HUES6 (cell line): Measurements from ENCODE around the gene SRD5A1.
A peak's percentile ranks its signal among the peaks of the same experiment; 100 is the strongest.

Experiments used
- H3K27ac ChIP-seq: 2 replicates; pipeline ENCODE4 v1.7.0; 2013; ENCODE audit warnings: low read depth, mild to moderate bottlenecking, low read length, inconsistent platforms
- H3K27me3 ChIP-seq: 2 replicates; pipeline ENCODE4 v1.6.1; 2013; ENCODE audit warnings: low read length; ENCODE audit not compliant: control insufficient read depth, insufficient read depth
- H3K36me3 ChIP-seq: 2 replicates; pipeline ENCODE4 v1.6.1; 2013; ENCODE audit warnings: low read length; ENCODE audit not compliant: control insufficient read depth, insufficient read depth
- H3K4me1 ChIP-seq: 2 replicates; pipeline ENCODE4 v1.6.1; 2013; ENCODE audit warnings: low read length; ENCODE audit not compliant: control insufficient read depth, insufficient read depth
- H3K4me3 ChIP-seq: 2 replicates; pipeline ENCODE4 v1.5.1; 2013; ENCODE audit warnings: low read depth, low read length
- H3K9ac ChIP-seq: one replicate; pipeline ENCODE4 v1.6.1; 2013; ENCODE audit warnings: mild to moderate bottlenecking, low read length
- H3K9me3 ChIP-seq: 2 replicates; pipeline ENCODE4 v1.6.1; 2013; ENCODE audit warnings: low read depth, low read length; ENCODE audit not compliant: control insufficient read depth, insufficient read depth

SRD5A1 gene

GRCh38 chr5:6703806-6704205 is 70.6 kb downstream of the SRD5A1 start:
- Histone ChIP-seq H3K27ac (no peak overlapping the region), H3K9ac (no peak overlapping the region)

DNA sequence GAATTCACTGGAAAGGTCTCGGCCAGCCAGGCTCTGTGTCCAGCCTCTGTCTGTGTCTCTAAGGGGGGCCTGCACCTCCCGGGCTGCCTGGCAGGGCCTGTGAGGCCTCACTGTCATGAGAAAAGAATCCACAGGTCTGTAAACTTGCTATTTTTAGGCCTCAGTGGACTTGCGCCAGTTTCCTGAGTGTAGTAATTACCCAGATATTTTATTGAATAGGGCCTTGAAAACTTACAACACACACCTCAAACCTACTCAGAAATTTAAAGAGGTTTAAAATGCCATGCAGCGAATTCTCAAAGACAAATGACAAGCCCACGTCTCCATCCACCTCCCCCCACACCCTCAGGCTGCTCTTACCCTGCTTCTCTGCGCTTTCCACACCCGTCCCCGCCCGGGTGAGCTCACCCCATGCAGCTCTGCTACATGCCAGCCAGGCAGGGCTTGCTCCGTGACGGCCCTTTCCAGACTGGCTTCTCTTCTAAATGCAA is 71.2 kb downstream of the SRD5A1 start:
- Histone ChIP-seq H3K9ac (no peak overlapping the region), H3K9me3 (no peaks in the 10 kb centered on the region), H3K27me3 (no peaks in the 10 kb centered on the region), H3K4me1 (peaks cover 16% of the 10 kb centered on the region), H3K36me3 (no peaks in the 10 kb centered on the region), H3K4me3 (no peak overlapping the region), H3K27ac (no peak overlapping the region)

More at GRCh38 chr5:6703806-6704205, 70.6 kb downstream of the SRD5A1 start:
- H3K27me3 ChIP-seq: no peaks in the 10 kb centered on the region
- peaks cover 16% of the 10 kb centered on the region for H3K4me1 ChIP-seq
- no peaks in the 10 kb centered on the region for H3K9me3 ChIP-seq
- H3K4me3 ChIP-seq: no peak overlapping the region
- no peaks in the 10 kb centered on the region for H3K36me3 ChIP-seq

GRCh38 chr5:6705088-6705487 is 71.8 kb downstream of the SRD5A1 start:
- H3K4me3 ChIP-seq: no peak overlapping the region
- H3K36me3 ChIP-seq: no peaks in the 10 kb centered on the region
- H3K27me3 ChIP-seq: peaks cover under 1% of the 10 kb centered on the region; the same call in 1 of the 2 replicates
- peaks cover 13% of the 10 kb centered on the region for H3K4me1 ChIP-seq
- no peak overlapping the region for H3K9ac ChIP-seq
- H3K27ac ChIP-seq: no peak overlapping the region
- no peaks in the 10 kb centered on the region for H3K9me3 ChIP-seq

- no peaks in the 10 kb centered on the region for H3K36me3 ChIP-seq
- peaks cover 9% of the 10 kb centered on the region; the same call in 1 of the 2 replicates for H3K27me3 ChIP-seq
- no peak overlapping the region for H3K27ac ChIP-seq
- H3K9me3 ChIP-seq: no peaks in the 10 kb centered on the region
- no peak overlapping the region for H3K4me3 ChIP-seq
- peaks cover 6% of the 10 kb centered on the region for H3K4me1 ChIP-seq
- H3K9ac ChIP-seq: no peak overlapping the region
Measured at GRCh38 chr5:6705959-6706358, 72.7 kb downstream of the SRD5A1 start.

GRCh38 chr5:6707852-6708251 is 74.6 kb downstream of the SRD5A1 start:
- Histone ChIP-seq H3K27ac (no peak overlapping the region), H3K27me3 (peaks cover 16% of the 10 kb centered on the region; the same call in 1 of the 2 replicates), H3K4me3 (no peak overlapping the region), H3K36me3 (no peaks in the 10 kb centered on the region), H3K9me3 (no peaks in the 10 kb centered on the region), H3K4me1 (peaks cover 4% of the 10 kb centered on the region), H3K9ac (no peak overlapping the region)

DNA sequence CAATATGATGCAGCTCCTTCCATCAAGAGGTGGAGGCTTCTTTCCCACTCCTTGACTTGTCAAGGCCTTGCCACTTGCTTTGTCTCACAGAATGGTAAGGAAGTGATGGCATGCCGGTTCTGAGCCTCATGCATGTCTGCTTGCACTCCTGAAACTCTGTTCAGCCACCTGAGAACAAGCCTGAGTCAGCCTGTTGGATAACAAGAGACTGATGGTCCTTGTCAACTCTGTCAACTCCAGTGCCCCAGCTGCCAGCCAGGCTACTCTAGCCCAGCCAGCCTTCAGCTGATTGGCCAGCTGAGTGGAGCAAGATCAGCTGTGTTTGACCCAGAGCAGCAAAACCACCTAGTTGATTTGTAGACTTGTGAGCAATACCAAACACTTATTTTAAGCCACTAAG is 75.6 kb downstream of the SRD5A1 start:
- Histone ChIP-seq H3K9ac (no peak overlapping the region), H3K36me3 (no peaks in the 10 kb centered on the region), H3K27ac (no peak overlapping the region), H3K4me1 (peaks cover 4% of the 10 kb centered on the region), H3K4me3 (no peak overlapping the region), H3K27me3 (peaks cover 16% of the 10 kb centered on the region; the same call in 1 of the 2 replicates), H3K9me3 (no peaks in the 10 kb centered on the region)

DNA sequence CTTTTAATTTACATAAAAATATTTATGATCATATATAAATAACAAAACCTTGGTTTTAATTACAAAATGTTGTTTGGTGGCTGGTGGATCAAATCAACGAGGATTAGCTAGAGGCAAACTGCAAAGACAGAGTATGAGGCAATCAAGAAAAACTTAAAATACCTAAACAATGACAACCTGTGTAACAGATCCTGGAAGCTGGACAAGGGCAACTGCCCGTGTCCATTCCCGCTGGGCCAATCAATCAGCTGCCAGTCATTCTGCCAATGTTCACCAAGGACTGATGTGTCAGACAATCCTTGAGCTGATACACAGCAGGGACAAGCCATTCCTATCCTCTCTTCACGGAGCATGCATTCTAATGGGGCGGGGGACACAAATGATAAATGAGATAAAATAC is 76.8 kb downstream of the SRD5A1 start:
- no peak overlapping the region for H3K27ac ChIP-seq
- no peaks in the 10 kb centered on the region for H3K9me3 ChIP-seq
- no peak overlapping the region for H3K4me3 ChIP-seq
- H3K4me1 ChIP-seq: peaks cover 5% of the 10 kb centered on the region
- no peak overlapping the region for H3K9ac ChIP-seq
- H3K36me3 ChIP-seq: no peaks in the 10 kb centered on the region
- peaks cover 16% of the 10 kb centered on the region; the same call in 1 of the 2 replicates for H3K27me3 ChIP-seq

- Histone ChIP-seq H3K4me3 (no peak overlapping the region), H3K36me3 (no peaks in the 10 kb centered on the region), H3K9ac (no peak overlapping the region), H3K27ac (no peak overlapping the region), H3K9me3 (no peaks in the 10 kb centered on the region), H3K4me1 (peaks cover 10% of the 10 kb centered on the region), H3K27me3 (peaks cover 16% of the 10 kb centered on the region; the same call in 1 of the 2 replicates)
Measured at GRCh38 chr5:6710551-6711318, 77.5 kb downstream of the SRD5A1 start.

- peaks cover 16% of the 10 kb centered on the region; the same call in 1 of the 2 replicates for H3K27me3 ChIP-seq
- H3K4me1 ChIP-seq: peaks cover 18% of the 10 kb centered on the region
- no peaks in the 10 kb centered on the region for H3K36me3 ChIP-seq
- peak overlapping the region; percentile 80 for H3K9ac ChIP-seq
- H3K9me3 ChIP-seq: no peaks in the 10 kb centered on the region
- peak overlapping the region; percentile 86 for H3K4me3 ChIP-seq
- peak overlapping the region; percentile 70; the same call in 1 of the 2 replicates for H3K27ac ChIP-seq
Measured at GRCh38 chr5:6711409-6712141, 78.3 kb downstream of the SRD5A1 start.

GRCh38 chr5:6712142-6712576 is 78.9 kb downstream of the SRD5A1 start:
- H3K9me3 ChIP-seq: no peaks in the 10 kb centered on the region
- peak overlapping the region; percentile 86 for H3K4me3 ChIP-seq
- peak overlapping the region; percentile 70; the same call in 1 of the 2 replicates for H3K27ac ChIP-seq
- peaks cover 16% of the 10 kb centered on the region; the same call in 1 of the 2 replicates for H3K27me3 ChIP-seq
- peak overlapping the region; percentile 80 for H3K9ac ChIP-seq
- H3K36me3 ChIP-seq: no peaks in the 10 kb centered on the region
- peaks cover 22% of the 10 kb centered on the region for H3K4me1 ChIP-seq
